GM12891 (cell line): ENCODE measurements around the gene RPP25L.
"Not testable (repeated sequence)": the region's sequence is repeated elsewhere in the genome, so short reads cannot be mapped to it uniquely, and the experiment has no call there.

ENCODE experiments used
- DNase-seq: peaks from one replicate; pipeline ENCODE4 v3.0.0; 2011; ENCODE audit warnings: low spot score; ENCODE audit not compliant: insufficient read length
- FAIRE-seq: peaks from 2 replicates; lab custom pipeline; 2011; peaks lifted over from hg19 to GRCh38; lab: Jason Lieb, UNC
- PAX5 ChIP-seq: IDR thresholded peaks from 2 replicates; pipeline ENCODE4 v1.6.1; 2011; ENCODE audit warnings: low read length, moderate library complexity, mild to moderate bottlenecking; ENCODE audit not compliant: insufficient read depth, severe bottlenecking
- POLR2A ChIP-seq: IDR thresholded peaks from 2 replicates; pipeline ENCODE4 v1.6.1; 2011; ENCODE audit warnings: low read depth, low read length, control low read depth
- POLR2AphosphoS5 ChIP-seq: IDR thresholded peaks from 2 replicates; pipeline ENCODE4 v1.6.1; 2011; ENCODE audit warnings: low read depth, low read length, control low read depth
- POU2F2 ChIP-seq: IDR thresholded peaks from 2 replicates; pipeline ENCODE4 v1.6.1; 2011; ENCODE audit warnings: low read depth, mild to moderate bottlenecking, control low read depth, low read length, moderate library complexity
- SPI1 ChIP-seq: IDR thresholded peaks from 2 replicates; pipeline ENCODE4 v1.6.1; 2011; ENCODE audit warnings: low read depth, low read length, control low read depth
- TAF1 ChIP-seq: IDR thresholded peaks from 2 replicates; pipeline ENCODE4 v1.6.1; 2011; ENCODE audit warnings: low read depth, low read length, control low read depth

The RPP25L gene

DNA sequence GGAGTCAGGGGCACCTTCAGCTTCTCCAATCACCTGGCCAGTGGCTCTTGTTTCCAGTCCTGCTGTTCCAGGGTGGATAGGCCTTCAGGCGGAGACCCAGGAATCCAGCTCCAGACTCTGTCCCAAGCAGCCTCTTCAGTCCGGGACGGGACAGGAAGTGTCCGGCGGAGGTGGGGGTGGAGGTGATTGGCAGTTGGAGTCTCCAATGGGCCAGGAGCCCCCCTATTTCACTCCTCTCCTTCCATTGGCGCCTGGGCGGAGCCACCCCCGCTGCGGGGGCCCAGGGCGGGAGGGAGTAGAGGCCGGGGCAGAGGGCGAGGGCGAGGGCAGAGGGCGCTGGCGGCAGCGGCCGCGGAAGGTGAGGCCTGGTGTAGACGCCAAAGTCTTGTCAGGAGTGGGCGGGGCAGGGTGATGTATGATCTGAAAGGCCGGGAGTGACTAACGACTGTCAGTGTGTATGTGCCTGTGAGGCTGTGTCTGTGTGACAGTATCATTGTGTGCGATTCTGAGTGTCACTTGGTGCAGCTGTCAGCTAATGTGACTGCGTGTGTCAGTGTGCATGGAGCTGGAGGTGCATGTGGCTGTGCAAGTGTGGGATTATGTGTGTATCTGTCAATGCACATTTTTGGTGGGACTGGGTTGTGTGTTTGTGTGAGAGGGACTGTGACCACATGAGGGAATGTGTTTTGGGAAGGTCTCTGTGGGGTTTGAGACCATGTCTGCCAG, 40.1 kb upstream of the RPP25L start, which contains the start of gene IL11RA:
IL11RA (plus strand) TSS at position 310 of the 726 bp plus-strand sequence. CDS start 3,033 bp downstream, outside the sequence.
- FAIRE-seq (peak; percentile 85), DNase-seq (no peak)
- TF ChIP-seq TAF1 (no peak), POLR2A (no peak), PAX5 (no peak), POLR2AphosphoS5 (no peak), POU2F2 (no peak), SPI1 (no peak)

DNA sequence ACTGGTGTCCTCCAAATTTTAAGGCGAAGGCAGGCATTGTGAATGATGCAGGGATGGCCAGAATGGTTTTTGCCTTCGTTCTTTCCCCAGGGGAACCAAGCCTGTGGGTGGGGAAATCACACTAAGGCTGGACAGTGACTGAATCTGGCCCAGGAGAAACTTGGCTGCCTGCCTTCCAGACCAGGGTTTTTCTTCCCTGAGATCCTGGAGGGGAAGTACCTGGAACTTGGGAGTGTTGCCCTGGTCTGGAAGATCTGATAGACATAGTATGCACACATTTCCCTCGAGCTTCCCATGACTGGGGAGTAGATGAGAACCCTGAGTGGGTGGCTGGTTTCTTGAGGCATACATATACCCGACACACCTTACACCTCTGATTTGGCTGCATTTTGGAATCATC, 39.4 kb upstream of the RPP25L start:
- FAIRE-seq (no peak), DNase-seq (no peak)

GRCh38 chr9:34650816-34651215, 38.9 kb upstream of the RPP25L start:
- DNase-seq (no peak), FAIRE-seq (no peak)
- no peak for TF ChIP-seq PAX5
- TF ChIP-seq POLR2A, result no peak
- no peak for TF ChIP-seq SPI1
- TF ChIP-seq POU2F2, result no peak
- TF ChIP-seq TAF1, result no peak
- TF ChIP-seq POLR2AphosphoS5, result no peak

More for the DNA sequence above, 39.4 kb upstream of the RPP25L start:
- no peak for TF ChIP-seq POLR2A
- TF ChIP-seq TAF1, result no peak
- no peak for TF ChIP-seq SPI1
- TF ChIP-seq POU2F2, result no peak
- no peak for TF ChIP-seq POLR2AphosphoS5
- TF ChIP-seq PAX5, result no peak

DNA sequence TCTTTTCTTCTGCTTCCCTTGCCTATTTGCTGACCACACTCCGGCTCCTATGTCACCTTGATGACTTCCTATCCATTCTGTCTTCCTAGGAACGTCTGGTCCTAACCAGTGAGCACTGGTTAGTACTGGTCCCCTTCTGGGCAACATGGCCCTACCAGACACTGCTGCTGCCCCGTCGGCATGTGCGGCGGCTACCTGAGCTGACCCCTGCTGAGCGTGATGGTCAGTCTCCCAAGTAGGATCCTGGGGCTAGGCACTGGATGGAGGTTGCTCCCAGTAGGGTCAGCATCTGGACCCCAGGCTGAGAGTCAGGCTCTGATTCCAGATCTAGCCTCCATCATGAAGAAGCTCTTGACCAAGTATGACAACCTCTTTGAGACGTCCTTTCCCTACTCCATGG, 36.8 kb upstream of the RPP25L start:
- DNase-seq (no peak), FAIRE-seq (no peak)
- no peak for TF ChIP-seq POU2F2
- TF ChIP-seq TAF1, result no peak
- TF ChIP-seq POLR2A, result no peak
- TF ChIP-seq SPI1, result no peak
- no peak for TF ChIP-seq POLR2AphosphoS5
- TF ChIP-seq PAX5, result no peak

GRCh38 chr9:34647651-34648050, 35.8 kb upstream of the RPP25L start:
- DNase-seq (no peak), FAIRE-seq (peak; percentile 28)
- TF ChIP-seq PAX5, result no peak
- TF ChIP-seq POLR2A, result no peak

- TF ChIP-seq SPI1, result no peak
- no peak for TF ChIP-seq POU2F2
- peak; percentile 28 for FAIRE-seq
These were observed 35.1 kb upstream of the RPP25L start for GRCh38 chr9:34647084-34647403.

DNA sequence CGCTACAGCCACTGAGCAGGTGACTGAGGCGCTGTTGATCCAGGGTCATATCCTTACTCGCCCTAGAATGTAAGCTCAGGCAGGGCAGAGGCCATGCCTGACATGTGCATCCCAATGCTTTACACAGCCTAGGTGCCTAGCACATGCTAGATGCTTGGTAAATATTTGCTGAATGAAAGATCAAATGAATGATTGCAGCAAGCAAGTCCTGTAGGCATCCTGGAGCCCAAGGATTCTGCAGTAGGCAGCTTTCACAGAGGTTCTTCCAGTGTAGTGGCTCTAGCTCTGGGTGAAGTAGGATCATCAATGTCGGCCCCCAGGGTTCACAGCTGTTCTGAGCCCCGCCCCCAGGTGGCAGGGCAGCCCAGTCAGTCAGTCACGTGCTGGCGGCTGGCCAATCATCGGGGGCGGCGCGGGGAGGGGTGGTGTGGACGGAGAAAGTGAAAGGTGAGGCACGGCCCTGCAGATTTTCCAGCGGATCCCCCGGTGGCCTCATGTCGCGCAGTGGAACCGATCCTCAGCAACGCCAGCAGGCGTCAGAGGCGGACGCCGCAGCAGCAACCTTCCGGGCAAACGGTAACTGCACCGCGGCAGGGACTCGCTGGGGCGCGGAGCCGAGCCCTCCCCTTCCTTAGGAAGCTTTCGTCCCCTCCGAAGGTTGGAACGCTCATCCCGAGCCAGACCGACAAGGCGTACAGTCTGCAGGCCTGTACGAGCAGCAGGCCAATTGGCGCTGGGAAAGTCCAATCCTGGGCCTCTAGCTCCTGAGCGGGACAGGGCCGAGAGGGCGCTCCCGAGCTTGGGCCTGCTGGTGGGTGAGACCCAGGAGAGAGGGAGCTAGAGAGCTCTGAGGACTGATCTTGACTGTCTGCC, 34.5 kb upstream of the RPP25L start, which contains the start of gene GALT:
GALT (plus strand) TSS at position 465 of the 873 bp plus-strand sequence; CDS start at position 495, 30 bp downstream.
- peak; percentile 97 for FAIRE-seq
- TF ChIP-seq POLR2A, result no peak
- peak; percentile 73; the same call in 1 of the 2 replicates for TF ChIP-seq TAF1
- TF ChIP-seq POLR2AphosphoS5, result 0 out of 2 replicates have a peak, but pooled peaks have one; percentile 42
- TF ChIP-seq POU2F2, result no peak
- no peak for TF ChIP-seq SPI1
- no peak for TF ChIP-seq PAX5
- peak; percentile 96 for DNase-seq

More at GRCh38 chr9:34647084-34647403, 35.1 kb upstream of the RPP25L start:
- DNase-seq, result no peak

GRCh38 chr9:34644766-34645314, 32.9 kb upstream of the RPP25L start:
- FAIRE-seq (no peak), DNase-seq (no peak)
- TF ChIP-seq TAF1, result no peak
- TF ChIP-seq POLR2AphosphoS5, result no peak
- TF ChIP-seq SPI1, result no peak
- TF ChIP-seq POLR2A, result no peak
- TF ChIP-seq POU2F2, result no peak
- no peak for TF ChIP-seq PAX5

- DNase-seq, result no peak
- FAIRE-seq, result no peak
- no peak for TF ChIP-seq PAX5
- no peak for TF ChIP-seq POLR2A
- TF ChIP-seq POLR2AphosphoS5, result no peak
- no peak for TF ChIP-seq TAF1
- TF ChIP-seq POU2F2, result no peak
- TF ChIP-seq SPI1, result no peak
These were observed 30.8 kb upstream of the RPP25L start for GRCh38 chr9:34642679-34643078.

GRCh38 chr9:34639322-34639721, 27.4 kb upstream of the RPP25L start:
- not testable (repeated sequence) for FAIRE-seq, DNase-seq

- FAIRE-seq (peak; percentile 35), DNase-seq (no peak)
- no peak for TF ChIP-seq POU2F2
- no peak; the same call in 1 of the 2 replicates for TF ChIP-seq POLR2AphosphoS5
- TF ChIP-seq TAF1, result no peak
- no peak for TF ChIP-seq POLR2A
- no peak for TF ChIP-seq SPI1
These were observed 26.2 kb upstream of the RPP25L start for GRCh38 chr9:34638138-34638445.
